Measurements from ENCODE around the gene DBH.

DBH gene

DNA sequence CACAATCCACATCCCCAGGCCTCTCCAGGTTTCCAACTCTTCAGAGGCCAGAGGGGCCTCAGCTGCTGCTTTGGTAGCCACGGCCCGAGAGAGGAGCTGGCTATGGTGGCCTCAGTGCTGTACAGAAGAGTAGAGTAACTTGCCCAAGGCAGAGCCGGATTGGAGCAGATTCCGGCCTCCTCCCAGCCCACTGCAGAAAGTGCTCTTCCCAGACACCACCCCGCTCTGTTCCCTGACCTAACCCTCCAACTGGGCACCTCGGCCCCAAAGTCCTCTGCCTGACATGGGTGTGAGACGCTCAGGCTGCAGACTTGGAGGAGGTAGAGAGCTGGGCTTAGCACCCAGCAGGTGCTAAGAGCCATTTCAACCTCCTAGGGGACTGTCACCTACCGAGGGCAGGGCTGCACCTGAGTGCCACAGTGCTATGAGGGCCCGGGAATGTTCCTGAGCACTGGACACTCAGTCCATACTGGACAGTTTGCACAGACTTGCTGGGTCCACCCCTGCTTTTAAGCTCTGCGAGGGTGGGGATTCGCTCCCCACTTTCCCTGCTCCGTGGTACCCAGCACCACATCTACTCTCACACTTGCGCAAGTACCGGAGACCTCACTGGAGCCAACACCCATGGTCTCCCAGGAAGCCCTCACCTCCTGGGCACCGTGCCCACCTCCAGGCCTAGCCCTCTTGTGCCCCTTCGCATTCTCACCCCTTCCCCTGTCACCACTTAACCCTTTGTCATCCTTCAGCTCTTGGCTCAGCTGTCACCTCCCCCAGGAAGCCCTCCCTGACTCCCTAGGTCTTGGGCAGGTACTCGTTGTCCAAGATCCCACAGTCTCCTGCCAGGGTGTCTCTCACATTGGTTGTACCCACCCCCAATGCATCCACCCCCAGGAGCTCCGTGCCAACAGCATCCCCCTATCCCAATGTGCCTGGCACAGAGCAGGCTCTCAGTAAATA lies 49.8 kb downstream of the DBH start:
- TF ChIP-seq, protein P1, sequence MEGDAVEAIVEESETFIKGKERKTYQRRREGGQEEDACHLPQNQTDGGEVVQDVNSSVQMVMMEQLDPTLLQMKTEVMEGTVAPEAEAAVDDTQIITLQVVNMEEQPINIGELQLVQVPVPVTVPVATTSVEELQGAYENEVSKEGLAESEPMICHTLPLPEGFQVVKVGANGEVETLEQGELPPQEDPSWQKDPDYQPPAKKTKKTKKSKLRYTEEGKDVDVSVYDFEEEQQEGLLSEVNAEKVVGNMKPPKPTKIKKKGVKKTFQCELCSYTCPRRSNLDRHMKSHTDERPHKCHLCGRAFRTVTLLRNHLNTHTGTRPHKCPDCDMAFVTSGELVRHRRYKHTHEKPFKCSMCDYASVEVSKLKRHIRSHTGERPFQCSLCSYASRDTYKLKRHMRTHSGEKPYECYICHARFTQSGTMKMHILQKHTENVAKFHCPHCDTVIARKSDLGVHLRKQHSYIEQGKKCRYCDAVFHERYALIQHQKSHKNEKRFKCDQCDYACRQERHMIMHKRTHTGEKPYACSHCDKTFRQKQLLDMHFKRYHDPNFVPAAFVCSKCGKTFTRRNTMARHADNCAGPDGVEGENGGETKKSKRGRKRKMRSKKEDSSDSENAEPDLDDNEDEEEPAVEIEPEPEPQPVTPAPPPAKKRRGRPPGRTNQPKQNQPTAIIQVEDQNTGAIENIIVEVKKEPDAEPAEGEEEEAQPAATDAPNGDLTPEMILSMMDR (IDR thresholded peaks at IDR 0.05; ENCODE audit: low read depth, low read length), result no peak
- no peak for TF ChIP-seq EZH2phosphoT487 (IDR thresholded peaks at IDR 0.05; ENCODE audit: low read depth)
- no peaks in the 10 kb centered on the region for H3K36me3 ChIP-seq (replicated peaks; ENCODE audit: low read depth, low read length)
- no peaks in the 10 kb centered on the region; the same call in 1 of the 2 replicates for H3K27me3 ChIP-seq (ENCODE audit: low read depth, low read length)
- H3K27ac ChIP-seq (ENCODE audit: low read length), result no peak overlapping the region
- no peak overlapping the region for H2AFZ ChIP-seq (ENCODE audit: low read depth, low read length)
- no peak overlapping the region for H3K4me3 ChIP-seq (ENCODE audit: low read length)
- no peaks in the 10 kb centered on the region for H3K4me1 ChIP-seq (ENCODE audit: low read length)
- H4K20me1 ChIP-seq (ENCODE audit: insufficient read depth, low read length), result no peaks in the 10 kb centered on the region
- no peaks in the 10 kb centered on the region for H3K9me3 ChIP-seq (ENCODE audit: insufficient read depth, low read length)
- no peaks in the 10 kb centered on the region for H3K79me2 ChIP-seq (ENCODE audit: low read length)
- no peak overlapping the region for H3K9ac ChIP-seq (ENCODE audit: low read length)
- no peak overlapping the region for H3K4me2 ChIP-seq (ENCODE audit: low read length)

DNA sequence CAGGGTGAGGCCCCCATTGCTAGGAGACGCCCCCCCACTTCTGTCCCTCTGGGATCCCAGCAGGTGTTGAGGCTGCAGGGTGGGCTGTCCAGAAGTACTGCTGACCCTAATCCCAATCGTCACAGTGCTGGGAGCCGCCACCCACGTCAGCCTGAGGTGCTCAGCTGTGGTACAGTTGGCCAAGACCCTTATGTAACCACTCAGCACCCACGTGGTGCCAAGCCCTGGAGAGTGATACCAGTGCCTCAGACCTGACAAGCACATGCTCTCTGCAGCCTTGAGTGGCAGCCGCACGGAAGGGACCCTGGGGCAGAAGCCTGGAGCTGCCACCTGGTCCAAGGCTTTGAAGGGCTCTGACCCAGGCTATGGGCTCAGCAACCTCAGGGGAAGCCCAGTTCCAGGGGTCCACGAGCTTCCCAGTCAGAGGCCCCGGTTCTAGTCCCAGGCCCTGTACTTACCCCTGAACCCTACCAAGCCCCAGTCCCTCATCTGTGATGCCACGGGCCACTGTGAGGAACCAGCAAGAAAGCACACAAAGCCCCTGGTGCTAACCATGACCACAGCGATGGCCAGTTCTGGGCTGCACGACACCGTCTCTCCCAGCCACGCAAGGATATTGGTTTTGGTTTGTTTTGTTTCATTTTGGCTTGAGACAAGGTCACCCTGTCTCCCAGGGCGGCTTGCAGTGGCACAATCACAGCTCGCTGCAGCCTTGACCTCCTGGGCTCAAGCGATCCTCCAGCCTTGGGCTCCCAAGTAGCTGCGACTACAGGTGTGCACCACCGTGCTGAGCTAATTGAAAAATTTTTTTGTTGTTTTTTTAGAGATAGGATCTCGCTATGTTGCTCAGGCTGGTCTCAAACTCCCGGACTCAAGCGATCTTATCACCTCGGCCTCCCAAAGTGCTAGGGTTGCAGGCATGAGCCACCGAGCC lies 50.7 kb downstream of the DBH start:
- Histone ChIP-seq H3K36me3 (replicated peaks; ENCODE audit: low read depth, low read length) (no peaks in the 10 kb centered on the region), H3K4me3 (ENCODE audit: low read length) (no peak overlapping the region), H2AFZ (ENCODE audit: low read depth, low read length) (no peak overlapping the region), H3K4me1 (ENCODE audit: low read length) (no peaks in the 10 kb centered on the region), H3K9me3 (ENCODE audit: insufficient read depth, low read length) (no peaks in the 10 kb centered on the region), H3K4me2 (ENCODE audit: low read length) (no peak overlapping the region), H3K9ac (ENCODE audit: low read length) (no peak overlapping the region), H4K20me1 (ENCODE audit: insufficient read depth, low read length) (no peaks in the 10 kb centered on the region), H3K27me3 (ENCODE audit: low read depth, low read length) (no peaks in the 10 kb centered on the region; the same call in 1 of the 2 replicates), H3K27ac (ENCODE audit: low read length) (no peak overlapping the region), H3K79me2 (ENCODE audit: low read length) (no peaks in the 10 kb centered on the region)
- TF ChIP-seq, protein P1 (IDR thresholded peaks at IDR 0.05; ENCODE audit: low read depth, low read length), result no peak
- no peak for TF ChIP-seq EZH2phosphoT487 (IDR thresholded peaks at IDR 0.05; ENCODE audit: low read depth)

DNA sequence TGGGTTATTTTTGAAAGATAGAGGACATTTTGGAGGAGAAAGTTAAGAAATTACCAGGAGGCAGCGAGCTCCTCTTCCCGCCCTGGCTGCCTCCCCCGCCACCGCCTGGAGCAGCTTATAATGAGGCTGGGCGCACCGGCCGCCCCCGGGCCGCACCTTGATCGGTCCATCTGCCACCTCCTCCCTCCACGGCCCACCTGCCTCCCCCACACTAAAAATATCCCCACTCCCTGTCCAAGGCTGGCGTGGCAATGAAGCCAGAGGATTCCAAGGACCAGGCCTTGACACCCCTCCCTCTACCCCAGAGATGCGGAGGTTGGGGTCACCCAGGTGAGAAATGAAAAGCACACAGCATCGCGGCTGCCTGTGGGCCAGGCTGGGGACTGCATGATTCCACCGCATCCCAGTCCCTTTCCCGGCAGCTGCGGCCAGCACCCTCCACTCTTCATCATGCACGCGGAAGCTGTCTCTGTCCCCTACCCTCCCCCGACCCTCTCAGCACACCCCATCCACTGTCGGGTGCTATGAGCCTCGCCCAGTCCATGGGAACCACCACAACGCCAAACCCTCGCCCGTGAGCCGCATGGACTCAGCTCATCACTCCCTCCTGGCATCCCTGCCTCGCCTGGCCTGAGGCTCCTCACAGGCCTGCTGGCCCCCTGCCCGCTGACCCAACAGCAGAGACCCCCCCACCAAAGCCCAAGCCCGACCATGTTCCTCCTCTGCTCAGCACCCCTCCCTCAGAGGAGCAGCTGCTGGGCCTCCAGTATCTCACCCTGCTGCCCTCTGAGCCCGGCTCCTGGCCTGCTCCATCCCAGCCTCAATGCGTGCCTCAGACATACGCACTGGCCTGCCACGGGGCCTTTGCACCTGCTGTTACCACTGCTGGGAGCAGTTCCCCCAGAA lies 51.9 kb downstream of the DBH start:
- H3K36me3 ChIP-seq (replicated peaks; ENCODE audit: low read depth, low read length), result no peaks in the 10 kb centered on the region
- no peak overlapping the region for H2AFZ ChIP-seq (ENCODE audit: low read depth, low read length)
- no peaks in the 10 kb centered on the region; the same call in 1 of the 2 replicates for H3K27me3 ChIP-seq (ENCODE audit: low read depth, low read length)
- no peaks in the 10 kb centered on the region for H3K9me3 ChIP-seq (ENCODE audit: insufficient read depth, low read length)
- no peaks in the 10 kb centered on the region for H3K79me2 ChIP-seq (ENCODE audit: low read length)
- no peak overlapping the region for H3K4me3 ChIP-seq (ENCODE audit: low read length)
- H3K27ac ChIP-seq (ENCODE audit: low read length), result no peak overlapping the region
- H3K4me1 ChIP-seq (ENCODE audit: low read length), result no peaks in the 10 kb centered on the region
- H3K9ac ChIP-seq (ENCODE audit: low read length), result no peak overlapping the region
- H3K4me2 ChIP-seq (ENCODE audit: low read length), result no peak overlapping the region
- TF ChIP-seq, protein P1 (IDR thresholded peaks at IDR 0.05; ENCODE audit: low read depth, low read length), result no peak
- no peak for TF ChIP-seq EZH2phosphoT487 (IDR thresholded peaks at IDR 0.05; ENCODE audit: low read depth)
- H4K20me1 ChIP-seq (ENCODE audit: insufficient read depth, low read length), result no peaks in the 10 kb centered on the region
